Measurements from ENCODE around the gene CFAP97D2. TPM values are rescaled to one million over a fixed set of nuclear protein-coding genes. Genes with fewer than 3 reads are reported as not detected.
"Not testable (repeated sequence)": the region's sequence is repeated elsewhere in the genome, so short reads cannot be mapped to it uniquely, and the experiment has no call there.

Gene CFAP97D2
- total and polyA plus RNA-seq, 4 donors: not detected

DNA sequence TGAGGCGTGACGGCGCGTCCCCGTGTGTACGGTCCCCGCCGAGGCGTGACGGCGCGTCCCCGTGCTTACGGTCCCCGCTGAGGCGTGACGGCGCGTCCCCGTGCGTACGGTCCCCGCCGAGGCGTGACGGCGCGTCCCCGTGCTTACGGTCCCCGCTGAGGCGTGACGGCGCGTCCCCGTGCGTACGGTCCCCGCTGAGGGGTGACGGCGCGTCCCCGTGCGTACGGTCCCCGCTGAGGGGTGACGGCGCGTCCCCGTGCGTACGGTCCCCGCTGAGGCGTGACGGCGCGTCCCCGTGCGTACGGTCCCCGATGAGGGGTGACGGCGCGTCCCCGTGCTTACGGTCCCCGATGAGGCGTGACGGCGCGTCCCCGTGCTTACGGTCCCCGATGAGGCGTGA lies 20.5 kb downstream of the CFAP97D2 start:
- H3K4me1 ChIP-seq (ENCODE audit: control insufficient read depth in 1 of 2, insufficient read depth in 2 of 2, low read length in 2 of 2); H3K36me3 ChIP-seq (ENCODE audit: control insufficient read depth in 1 of 2, insufficient read depth in 2 of 2, low read length in 1 of 2); H3K9me3 ChIP-seq (ENCODE audit: control insufficient read depth, low read length); H3K27me3 ChIP-seq (ENCODE audit: control insufficient read depth in 1 of 2, insufficient read depth in 2 of 2, low read length in 1 of 2); H3K4me3 ChIP-seq (ENCODE audit: low read length in 2 of 2); intact Hi-C loops (cut with DNase I); ATAC-seq (ENCODE audit: low FRiP score); DNase-seq; H3K27ac ChIP-seq (ENCODE audit: low read depth in 1 of 2, low read length in 2 of 2): not testable (repeated sequence)
- 15% methylated on average over 57 to 67 of the region's 75 CpGs for WGBS, 2 donors

DNA sequence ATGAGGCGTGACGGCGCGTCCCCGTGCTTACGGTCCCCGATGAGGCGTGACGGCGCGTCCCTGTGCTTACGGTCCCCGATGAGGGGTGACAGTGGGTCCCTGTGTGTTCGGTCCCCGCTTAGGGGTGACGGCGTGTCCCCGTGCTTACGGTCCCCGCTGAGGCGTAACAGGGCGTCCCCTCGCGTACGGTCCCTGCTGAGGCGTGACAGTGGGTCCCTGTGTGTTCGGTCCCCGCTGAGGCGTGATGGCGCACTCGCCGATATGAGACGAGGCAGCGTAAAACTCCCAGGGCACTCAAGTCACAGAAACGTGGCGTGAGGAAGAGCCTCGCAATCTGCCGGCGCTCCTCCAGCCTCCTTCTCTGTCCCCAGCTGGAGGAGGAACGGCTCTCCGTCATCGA lies 20.9 kb downstream of the CFAP97D2 start:
- Histone ChIP-seq H3K27ac (ENCODE audit: low read depth in 1 of 2, low read length in 2 of 2) (no peak overlapping the region), H3K4me3 (ENCODE audit: low read length in 2 of 2) (no peak overlapping the region), H3K4me1 (ENCODE audit: control insufficient read depth in 1 of 2, insufficient read depth in 2 of 2, low read length in 2 of 2) (no peaks in the 10 kb centered on the region), H3K9me3 (ENCODE audit: control insufficient read depth, low read length) (peaks cover 1% of the 10 kb centered on the region), H3K27me3 (ENCODE audit: control insufficient read depth in 1 of 2, insufficient read depth in 2 of 2, low read length in 1 of 2) (peaks cover 0 to 2% of the 10 kb centered on the region in 2 donors), H3K36me3 (ENCODE audit: control insufficient read depth in 1 of 2, insufficient read depth in 2 of 2, low read length in 1 of 2) (no peaks in the 10 kb centered on the region)
- no peak for ATAC-seq (ENCODE audit: low FRiP score)
- intact Hi-C loops (cut with DNase I): no loop called here
- 6 to 11% methylated on average over 36 to 42 of the region's 42 CpGs for WGBS, 2 donors
- no peak for DNase-seq

DNA sequence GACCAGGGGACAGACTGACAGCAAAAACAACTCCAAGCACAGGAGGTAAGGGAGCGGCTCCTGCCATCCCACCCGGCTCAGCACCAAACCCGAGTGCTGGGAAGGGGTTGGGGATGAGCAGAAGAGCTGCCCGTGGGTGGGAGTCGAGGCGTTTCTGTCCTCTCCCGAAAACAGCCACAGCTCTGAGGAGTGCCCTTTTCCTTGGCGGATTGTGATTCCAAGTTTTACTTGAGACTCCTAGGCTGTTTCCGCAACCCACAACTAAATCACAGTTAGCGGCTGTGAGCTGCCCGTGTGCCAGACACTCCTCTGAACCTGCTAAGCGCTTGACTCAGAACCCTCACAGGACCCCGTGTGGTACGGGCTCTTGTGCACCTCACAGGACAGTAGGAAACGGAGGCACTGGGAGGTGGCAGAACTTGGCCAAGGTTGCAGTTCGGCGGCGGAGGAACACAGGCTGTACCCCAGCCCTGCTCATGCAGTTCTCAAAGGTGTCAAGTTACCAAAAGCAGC lies 21.4 kb downstream of the CFAP97D2 start:
- Histone ChIP-seq H3K4me3 (ENCODE audit: low read length in 2 of 2) (no peak overlapping the region), H3K9me3 (ENCODE audit: control insufficient read depth, low read length) (peaks cover 1% of the 10 kb centered on the region)
- WGBS, 2 donors: 9 to 12% methylated on average over 18 of the region's 18 CpGs

DNA sequence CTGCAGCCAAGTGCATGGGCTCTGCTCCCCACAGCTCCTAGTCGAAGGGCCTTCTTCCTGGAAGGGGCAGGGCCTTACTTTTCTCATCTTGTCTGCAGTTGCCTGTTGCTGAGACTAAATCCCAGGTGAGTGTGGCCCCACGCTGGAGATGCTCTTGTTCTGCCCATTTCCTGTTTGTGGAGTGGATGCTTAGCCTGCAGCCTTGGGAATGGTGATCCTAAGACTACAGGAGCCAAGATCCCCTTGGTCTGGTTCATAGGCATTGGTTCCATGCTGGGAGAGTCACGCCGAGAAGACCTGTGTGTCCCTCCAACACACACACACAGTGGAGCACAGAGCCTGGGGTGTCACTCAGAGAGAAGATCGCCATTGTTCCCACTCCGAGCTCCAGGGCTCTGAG lies 23.5 kb downstream of the CFAP97D2 start:
- Histone ChIP-seq H3K4me1 (ENCODE audit: control insufficient read depth in 1 of 2, insufficient read depth in 2 of 2, low read length in 2 of 2) (no peaks in the 10 kb centered on the region), H3K27me3 (ENCODE audit: control insufficient read depth in 1 of 2, insufficient read depth in 2 of 2, low read length in 1 of 2) (peaks cover 0 to 2% of the 10 kb centered on the region in 2 donors), H3K27ac (ENCODE audit: low read depth in 1 of 2, low read length in 2 of 2) (no peak overlapping the region), H3K9me3 (ENCODE audit: control insufficient read depth, low read length) (peaks cover 6% of the 10 kb centered on the region), H3K36me3 (ENCODE audit: control insufficient read depth in 1 of 2, insufficient read depth in 2 of 2, low read length in 1 of 2) (no peaks in the 10 kb centered on the region), H3K4me3 (ENCODE audit: low read length in 2 of 2) (no peak overlapping the region)
- no peak for ATAC-seq (ENCODE audit: low FRiP score)
- intact Hi-C loops (cut with DNase I): no loop called here
- 93 to 95% methylated on average over 6 of the region's 6 CpGs for WGBS, 2 donors
- no peak for DNase-seq

More for the DNA sequence above, 21.4 kb downstream of the CFAP97D2 start:
- intact Hi-C loops (cut with DNase I): no loop called here
- Histone ChIP-seq H3K36me3 (ENCODE audit: control insufficient read depth in 1 of 2, insufficient read depth in 2 of 2, low read length in 1 of 2) (no peaks in the 10 kb centered on the region), H3K27ac (ENCODE audit: low read depth in 1 of 2, low read length in 2 of 2) (no peak overlapping the region), H3K4me1 (ENCODE audit: control insufficient read depth in 1 of 2, insufficient read depth in 2 of 2, low read length in 2 of 2) (no peaks in the 10 kb centered on the region), H3K27me3 (ENCODE audit: control insufficient read depth in 1 of 2, insufficient read depth in 2 of 2, low read length in 1 of 2) (peaks cover 0 to 2% of the 10 kb centered on the region in 2 donors)
- no peak for ATAC-seq (ENCODE audit: low FRiP score)
- no peak for DNase-seq

DNA sequence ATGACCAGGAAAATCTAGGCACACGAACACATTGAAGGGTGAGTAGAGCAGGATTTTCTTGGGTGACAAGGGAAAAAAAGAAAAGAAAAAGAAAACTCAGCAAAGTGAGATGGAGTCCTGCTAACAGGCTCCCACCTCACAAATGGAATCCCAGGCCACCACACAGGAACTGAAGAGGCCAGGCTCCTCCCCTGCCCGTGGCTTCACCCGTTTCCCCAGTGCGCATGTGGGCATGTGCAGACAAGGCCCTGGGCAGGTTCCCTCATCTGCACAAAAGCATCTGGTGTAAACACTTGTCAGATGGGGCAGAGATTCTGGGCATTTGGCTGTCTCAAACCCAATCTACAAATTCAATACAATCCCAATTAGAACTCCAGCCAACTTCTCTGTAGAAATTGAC lies 24.5 kb downstream of the CFAP97D2 start:
- no peak for DNase-seq

DNA sequence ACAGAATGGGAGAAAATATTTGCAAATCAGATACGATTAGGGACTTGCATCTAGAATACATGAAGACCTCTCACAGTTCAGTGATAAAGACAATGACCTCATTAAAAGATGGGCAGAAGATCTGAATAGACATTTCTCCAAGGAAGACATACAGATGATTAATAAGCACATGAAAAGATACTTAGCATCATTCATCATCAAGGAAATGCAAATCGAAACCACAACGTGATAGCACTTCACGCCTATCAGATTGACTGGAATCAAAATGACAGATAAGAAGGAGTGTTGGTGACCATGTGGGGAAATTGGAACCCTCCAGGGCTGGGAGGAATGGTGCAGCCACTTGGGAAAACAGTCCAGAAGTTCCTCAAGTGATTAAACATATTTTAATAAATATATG lies 25.8 kb downstream of the CFAP97D2 start:
- no peak for DNase-seq
- no peak overlapping the region for H3K4me3 ChIP-seq (ENCODE audit: low read length in 2 of 2)
- intact Hi-C loops (cut with DNase I): no loop called here
- WGBS, 2 donors: 86 to 90% methylated on average over 4 of the region's 4 CpGs
- H3K27me3 ChIP-seq (ENCODE audit: control insufficient read depth in 1 of 2, insufficient read depth in 2 of 2, low read length in 1 of 2): peaks cover 0 to 2% of the 10 kb centered on the region in 2 donors
- no peak overlapping the region for H3K27ac ChIP-seq (ENCODE audit: low read depth in 1 of 2, low read length in 2 of 2)
- peaks cover 6% of the 10 kb centered on the region for H3K9me3 ChIP-seq (ENCODE audit: control insufficient read depth, low read length)
- H3K4me1 ChIP-seq (ENCODE audit: control insufficient read depth in 1 of 2, insufficient read depth in 2 of 2, low read length in 2 of 2): no peaks in the 10 kb centered on the region
- H3K36me3 ChIP-seq (ENCODE audit: control insufficient read depth in 1 of 2, insufficient read depth in 2 of 2, low read length in 1 of 2): no peaks in the 10 kb centered on the region
- ATAC-seq (ENCODE audit: low FRiP score): no peak

More for the DNA sequence above, 24.5 kb downstream of the CFAP97D2 start:
- intact Hi-C loops (cut with DNase I): no loop called here
- H3K4me3 ChIP-seq (ENCODE audit: low read length in 2 of 2): no peak overlapping the region
- H3K4me1 ChIP-seq (ENCODE audit: control insufficient read depth in 1 of 2, insufficient read depth in 2 of 2, low read length in 2 of 2): no peaks in the 10 kb centered on the region
- H3K27me3 ChIP-seq (ENCODE audit: control insufficient read depth in 1 of 2, insufficient read depth in 2 of 2, low read length in 1 of 2): peaks cover 0 to 2% of the 10 kb centered on the region in 2 donors
- no peak for ATAC-seq (ENCODE audit: low FRiP score)
- no peak overlapping the region for H3K27ac ChIP-seq (ENCODE audit: low read depth in 1 of 2, low read length in 2 of 2)
- WGBS, 2 donors: 79 to 89% methylated on average over 4 of the region's 4 CpGs
- peaks cover 6% of the 10 kb centered on the region for H3K9me3 ChIP-seq (ENCODE audit: control insufficient read depth, low read length)
- H3K36me3 ChIP-seq (ENCODE audit: control insufficient read depth in 1 of 2, insufficient read depth in 2 of 2, low read length in 1 of 2): no peaks in the 10 kb centered on the region

DNA sequence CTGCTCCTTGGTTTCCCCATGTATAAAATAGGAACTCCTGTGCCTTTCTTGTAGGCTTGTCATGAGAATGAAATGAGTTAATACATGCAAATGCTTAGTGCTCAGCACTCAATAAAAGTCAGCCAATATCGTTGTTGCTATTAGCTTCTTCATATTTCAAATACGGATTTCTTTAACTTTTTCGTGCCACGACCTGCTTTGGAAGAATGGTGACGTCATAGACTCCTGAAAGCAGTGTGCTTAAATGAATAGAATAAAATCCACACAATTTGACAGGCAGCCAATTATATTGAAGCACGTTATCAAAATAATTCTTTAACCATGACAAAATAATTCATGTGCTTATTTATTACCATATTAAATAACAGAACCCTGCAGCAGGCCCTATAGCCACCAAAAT lies 29.1 kb downstream of the CFAP97D2 start:
- intact Hi-C loops (cut with DNase I): no loop called here

DNA sequence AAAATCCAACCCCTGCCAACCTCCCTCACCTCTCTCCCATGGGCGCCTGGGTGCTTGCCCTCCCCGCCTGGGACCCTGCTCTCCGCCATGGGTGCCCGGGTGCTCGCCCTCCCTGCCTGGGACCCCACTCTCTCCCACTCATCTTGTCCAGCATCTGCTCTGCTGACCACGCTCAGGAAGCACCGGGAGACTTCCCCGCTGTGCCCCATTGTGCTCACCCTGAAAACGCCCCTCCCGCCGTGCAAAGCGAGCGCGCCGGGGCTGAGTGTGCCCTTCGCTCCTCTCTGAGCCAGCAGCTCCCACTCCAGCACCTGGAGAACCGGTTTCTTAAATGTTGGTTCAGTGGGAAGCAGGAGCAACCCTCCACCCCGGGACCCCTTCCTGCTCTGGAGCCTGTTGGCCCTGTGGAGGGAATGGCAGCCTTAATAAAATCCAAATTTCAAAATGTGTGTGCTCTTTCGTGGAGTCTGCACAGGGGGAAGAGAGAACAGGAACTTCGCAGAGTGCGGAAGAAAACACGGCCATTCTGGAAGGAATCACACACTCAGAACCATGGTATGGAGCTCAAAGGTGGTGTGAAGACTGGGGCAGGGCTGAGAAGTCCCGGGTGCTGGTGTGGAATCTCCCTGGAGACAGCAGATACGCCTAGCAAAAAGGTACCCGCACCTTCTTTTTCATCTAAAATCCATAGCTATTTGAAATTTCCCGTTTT lies 32.5 kb downstream of the CFAP97D2 start:
- H3K4me3 ChIP-seq (ENCODE audit: low read length in 2 of 2): no peak overlapping the region
- peaks cover 0 to 1% of the 10 kb centered on the region in 2 donors for H3K27me3 ChIP-seq (ENCODE audit: control insufficient read depth in 1 of 2, insufficient read depth in 2 of 2, low read length in 1 of 2)
- ATAC-seq (ENCODE audit: low FRiP score) (no peak), DNase-seq (no peak)
- H3K27ac ChIP-seq (ENCODE audit: low read depth in 1 of 2, low read length in 2 of 2): no peak overlapping the region
- intact Hi-C loops (cut with DNase I): no loop called here
- no peaks in the 10 kb centered on the region for H3K36me3 ChIP-seq (ENCODE audit: control insufficient read depth in 1 of 2, insufficient read depth in 2 of 2, low read length in 1 of 2)
- peaks cover 5% of the 10 kb centered on the region for H3K9me3 ChIP-seq (ENCODE audit: control insufficient read depth, low read length)
- WGBS, 2 donors: 74 to 76% methylated on average over 26 of the region's 26 CpGs
- H3K4me1 ChIP-seq (ENCODE audit: control insufficient read depth in 1 of 2, insufficient read depth in 2 of 2, low read length in 2 of 2): no peaks in the 10 kb centered on the region

More for the DNA sequence above, 29.1 kb downstream of the CFAP97D2 start:
- Histone ChIP-seq H3K4me3 (ENCODE audit: low read length in 2 of 2) (no peak overlapping the region), H3K9me3 (ENCODE audit: control insufficient read depth, low read length) (peaks cover 5% of the 10 kb centered on the region), H3K27me3 (ENCODE audit: control insufficient read depth in 1 of 2, insufficient read depth in 2 of 2, low read length in 1 of 2) (peaks cover 0 to 1% of the 10 kb centered on the region in 2 donors), H3K27ac (ENCODE audit: low read depth in 1 of 2, low read length in 2 of 2) (no peak overlapping the region), H3K36me3 (ENCODE audit: control insufficient read depth in 1 of 2, insufficient read depth in 2 of 2, low read length in 1 of 2) (no peaks in the 10 kb centered on the region), H3K4me1 (ENCODE audit: control insufficient read depth in 1 of 2, insufficient read depth in 2 of 2, low read length in 2 of 2) (no peaks in the 10 kb centered on the region)
- ATAC-seq (ENCODE audit: low FRiP score) (no peak), DNase-seq (no peak)
- 54 to 57% methylated on average over 6 of the region's 6 CpGs for WGBS, 2 donors

DNA sequence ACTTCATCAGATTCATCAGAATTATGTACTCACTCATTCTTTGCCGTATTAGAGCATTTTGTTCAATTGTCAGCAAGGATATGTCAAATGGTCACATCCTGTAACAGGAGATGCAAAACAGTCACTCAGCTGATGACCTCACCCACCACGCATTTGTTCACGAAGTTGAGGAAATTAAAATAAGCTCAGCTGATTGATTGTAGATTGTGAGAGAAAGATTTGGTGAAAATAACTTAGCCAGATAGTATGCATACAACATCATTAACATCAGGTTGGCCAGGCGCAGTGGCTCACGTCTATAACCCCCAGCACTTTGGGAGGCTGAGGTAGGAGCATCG lies 33.1 kb downstream of the CFAP97D2 start:
- Histone ChIP-seq H3K27ac (ENCODE audit: low read depth in 1 of 2, low read length in 2 of 2) (no peak overlapping the region), H3K36me3 (ENCODE audit: control insufficient read depth in 1 of 2, insufficient read depth in 2 of 2, low read length in 1 of 2) (no peaks in the 10 kb centered on the region), H3K4me3 (ENCODE audit: low read length in 2 of 2) (no peak overlapping the region), H3K4me1 (ENCODE audit: control insufficient read depth in 1 of 2, insufficient read depth in 2 of 2, low read length in 2 of 2) (no peaks in the 10 kb centered on the region), H3K27me3 (ENCODE audit: control insufficient read depth in 1 of 2, insufficient read depth in 2 of 2, low read length in 1 of 2) (peaks cover 0 to 1% of the 10 kb centered on the region in 2 donors), H3K9me3 (ENCODE audit: control insufficient read depth, low read length) (peaks cover 3% of the 10 kb centered on the region)
- WGBS, 2 donors: 45 to 53% methylated on average over 6 of the region's 6 CpGs
- DNase-seq (no peak), ATAC-seq (ENCODE audit: low FRiP score) (no peak)
- intact Hi-C loops (cut with DNase I): no loop called here
